GM19395 (cell line): ENCODE measurements around the gene RLBP1.

Experiments
- ATAC-seq: cut with Tn5 transposase; IDR thresholded peaks from one replicate; pipeline ENCODE4 v1.9.1; 2021; ENCODE audit warnings: mild to moderate bottlenecking, moderate library complexity; ENCODE audit not compliant: unreplicated experiment

RLBP1 gene

DNA sequence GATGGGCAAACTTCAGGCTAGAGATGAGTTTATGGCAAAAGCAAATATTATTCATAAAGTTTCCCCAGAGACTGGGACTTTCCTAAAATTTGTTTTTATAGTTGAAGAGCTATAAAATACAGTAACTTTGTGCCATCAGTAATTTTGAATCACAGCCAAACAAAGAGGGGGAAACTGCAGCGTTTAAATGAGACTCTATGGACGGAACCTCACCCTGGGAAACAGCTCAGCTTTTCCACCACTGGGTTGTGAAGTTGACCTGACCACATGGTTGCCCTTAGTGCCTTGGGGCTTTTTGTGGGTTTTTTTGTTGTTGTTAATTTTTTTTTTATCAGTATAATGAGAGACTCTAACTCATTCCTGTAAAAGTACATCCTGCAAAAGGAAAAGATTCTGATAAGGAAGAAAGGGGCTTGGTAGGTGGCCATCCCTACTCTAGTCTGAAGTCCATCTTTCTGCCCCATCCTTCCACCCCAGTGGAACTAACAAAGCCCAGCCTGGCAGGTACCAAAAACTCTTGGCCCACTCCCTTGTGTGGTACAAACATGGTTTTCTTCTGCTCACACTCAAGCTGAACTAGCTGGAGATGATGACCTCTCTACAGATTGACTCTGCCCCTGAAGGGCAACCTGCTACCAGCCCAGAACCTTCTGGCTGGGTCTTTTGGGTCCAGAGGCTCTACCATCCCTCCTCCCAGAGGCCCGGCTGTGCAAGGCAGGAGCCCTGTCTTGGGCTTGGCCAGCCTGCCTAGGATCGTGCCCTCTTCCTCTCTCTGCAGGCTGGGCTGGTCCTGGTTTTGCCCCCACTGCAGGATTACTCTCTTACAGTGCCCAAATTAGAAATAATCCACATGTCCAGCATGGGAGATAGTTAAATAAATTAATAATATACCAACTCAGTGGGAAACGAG is 41.2 kb downstream of the RLBP1 start:
- ATAC-seq, result no peak

DNA sequence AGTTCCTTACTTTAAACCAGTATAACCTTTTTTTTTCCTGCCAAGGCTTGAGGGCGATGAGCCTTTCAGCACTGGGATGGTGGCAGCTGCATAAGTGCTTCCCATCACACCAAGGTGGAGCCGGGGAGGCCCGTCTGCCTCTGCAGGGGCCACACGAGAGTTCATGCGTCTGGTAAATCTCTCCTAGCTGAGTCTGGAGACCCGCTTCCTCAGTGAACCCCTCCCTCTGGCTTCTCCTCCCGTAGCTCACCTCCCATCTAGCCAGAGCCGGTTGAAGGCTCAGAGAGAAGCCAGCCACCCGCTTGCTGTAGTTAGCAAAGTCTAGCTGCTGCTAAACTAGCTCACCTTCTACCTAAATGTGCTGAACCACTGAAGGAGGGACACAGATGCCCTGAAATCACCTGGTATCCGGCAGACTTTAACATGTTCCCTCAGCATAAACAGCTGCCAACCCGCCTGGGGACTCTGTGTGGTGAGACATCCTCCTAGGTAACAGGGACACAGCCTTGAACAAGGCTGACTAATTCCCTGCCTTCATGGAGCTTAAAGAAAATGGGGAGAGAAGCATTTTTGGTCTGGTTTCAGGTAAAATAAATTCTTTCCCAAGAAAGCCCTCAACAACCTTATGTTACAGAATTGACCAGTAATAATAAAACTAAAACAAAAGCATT is 42.9 kb downstream of the RLBP1 start:
- ATAC-seq, result no peak

DNA sequence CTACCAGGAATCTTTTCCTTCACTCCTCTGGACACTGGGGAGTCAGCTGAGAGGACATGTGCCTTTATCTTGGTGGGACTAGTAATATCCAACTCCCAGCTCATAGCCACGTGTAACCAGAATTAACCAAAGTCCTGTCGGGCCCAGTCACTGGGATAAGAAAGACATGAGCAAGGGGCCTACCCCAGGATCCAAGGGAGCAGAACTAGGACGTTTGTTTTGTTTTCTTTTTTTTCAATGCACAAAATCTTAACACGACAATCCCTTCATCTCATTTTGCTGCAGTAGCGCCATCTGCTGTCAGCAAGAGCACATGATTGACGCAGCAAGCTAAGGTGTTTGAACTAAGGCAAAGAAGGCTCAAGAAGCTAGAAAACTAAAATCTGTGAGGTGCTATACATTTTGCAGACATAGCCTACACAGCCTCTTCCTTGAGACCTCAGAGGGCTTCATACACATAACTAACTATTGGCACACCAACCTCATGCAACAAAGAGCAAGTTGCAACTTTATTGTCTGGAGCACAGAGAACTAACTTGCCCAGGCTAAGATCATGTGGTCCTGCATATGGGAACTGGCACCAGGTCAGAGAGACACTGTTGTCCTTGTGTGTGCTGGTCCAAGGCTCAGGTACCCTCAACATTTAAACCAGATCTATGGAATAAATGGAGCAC is 43.6 kb downstream of the RLBP1 start:
- ATAC-seq, result no peak

DNA sequence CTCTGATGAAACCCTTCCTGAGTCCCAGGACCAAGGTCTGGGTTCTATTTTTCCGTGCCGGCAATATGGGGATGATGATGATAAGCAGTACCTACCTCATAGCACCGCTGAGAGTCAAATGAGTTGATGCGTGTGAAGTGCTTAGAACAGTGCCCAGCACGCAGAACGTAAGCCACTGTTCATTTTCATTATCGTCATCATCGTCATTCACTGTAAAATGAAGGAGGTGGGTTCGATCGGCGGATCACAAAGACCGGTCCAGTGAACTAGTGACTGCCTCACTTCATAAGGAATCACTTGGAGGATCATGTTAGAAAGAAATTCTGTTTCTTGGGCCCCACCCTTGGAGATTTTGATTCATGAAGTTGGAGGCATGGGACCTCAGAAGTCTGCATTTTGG is 44.3 kb downstream of the RLBP1 start:
- ATAC-seq, result no peak

DNA sequence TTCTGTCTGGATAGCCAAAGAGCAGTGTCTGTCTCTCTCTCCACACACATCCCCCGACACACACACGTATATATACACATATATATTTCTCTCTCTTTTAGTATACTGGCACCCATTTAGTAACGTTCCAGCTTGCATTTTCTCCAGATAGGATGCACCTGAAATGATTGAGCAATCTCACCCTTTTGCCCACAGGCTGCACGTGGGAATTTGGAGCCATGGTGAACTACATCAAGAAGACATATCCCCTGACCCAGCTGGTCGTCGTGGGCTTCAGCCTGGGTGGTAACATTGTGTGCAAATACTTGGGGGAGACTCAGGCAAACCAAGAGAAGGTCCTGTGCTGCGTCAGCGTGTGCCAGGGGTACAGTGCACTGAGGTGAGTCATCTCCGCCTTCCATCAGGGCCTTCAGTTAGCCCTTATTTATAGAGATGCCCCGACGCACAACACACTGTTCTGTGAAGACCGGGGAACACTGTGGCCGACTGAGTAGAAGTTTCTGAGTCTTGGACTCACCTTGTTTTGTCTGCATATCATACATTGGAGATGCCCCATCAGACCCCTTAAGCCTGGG is 45.7 kb downstream of the RLBP1 start:
- no peak for ATAC-seq

DNA sequence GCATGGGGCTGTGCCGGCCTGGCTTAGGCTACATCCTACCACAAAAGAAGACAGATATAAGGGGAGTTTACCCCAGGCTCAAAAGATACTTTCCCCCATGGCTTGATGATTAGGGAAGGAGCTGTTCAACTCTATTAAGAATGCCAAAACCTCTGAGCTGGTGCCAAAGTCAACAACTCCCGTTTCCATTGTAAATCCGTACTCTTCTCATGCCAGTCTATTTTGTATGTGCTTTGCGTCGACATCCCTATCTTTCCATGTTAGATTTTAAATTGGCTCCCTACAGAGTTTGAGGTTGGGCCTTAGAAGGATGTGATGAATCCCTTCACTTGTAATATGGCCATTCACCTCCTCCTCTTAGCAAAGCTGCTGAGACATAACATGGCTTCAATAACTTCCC is 46.9 kb downstream of the RLBP1 start:
- no peak for ATAC-seq

DNA sequence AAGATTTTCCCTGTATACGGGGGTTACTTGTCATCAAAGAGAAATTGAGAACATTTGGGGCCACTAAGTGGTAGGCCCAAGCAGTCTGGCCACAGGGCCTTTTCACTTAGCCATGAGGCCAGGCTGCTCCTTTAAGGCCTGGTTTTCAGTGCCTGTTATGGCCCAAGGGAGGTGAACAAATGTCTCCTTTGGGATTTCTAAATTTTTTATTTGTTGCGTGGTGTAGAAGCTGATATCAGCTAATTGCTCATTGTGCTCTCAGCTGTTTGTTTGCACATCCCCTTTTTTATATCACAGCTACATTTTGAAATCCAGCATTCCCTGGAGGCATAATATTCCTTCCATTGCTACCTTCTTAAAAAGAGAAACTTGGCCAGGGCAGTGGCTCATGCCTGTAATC is 48.5 kb downstream of the RLBP1 start:
- ATAC-seq, result no peak

DNA sequence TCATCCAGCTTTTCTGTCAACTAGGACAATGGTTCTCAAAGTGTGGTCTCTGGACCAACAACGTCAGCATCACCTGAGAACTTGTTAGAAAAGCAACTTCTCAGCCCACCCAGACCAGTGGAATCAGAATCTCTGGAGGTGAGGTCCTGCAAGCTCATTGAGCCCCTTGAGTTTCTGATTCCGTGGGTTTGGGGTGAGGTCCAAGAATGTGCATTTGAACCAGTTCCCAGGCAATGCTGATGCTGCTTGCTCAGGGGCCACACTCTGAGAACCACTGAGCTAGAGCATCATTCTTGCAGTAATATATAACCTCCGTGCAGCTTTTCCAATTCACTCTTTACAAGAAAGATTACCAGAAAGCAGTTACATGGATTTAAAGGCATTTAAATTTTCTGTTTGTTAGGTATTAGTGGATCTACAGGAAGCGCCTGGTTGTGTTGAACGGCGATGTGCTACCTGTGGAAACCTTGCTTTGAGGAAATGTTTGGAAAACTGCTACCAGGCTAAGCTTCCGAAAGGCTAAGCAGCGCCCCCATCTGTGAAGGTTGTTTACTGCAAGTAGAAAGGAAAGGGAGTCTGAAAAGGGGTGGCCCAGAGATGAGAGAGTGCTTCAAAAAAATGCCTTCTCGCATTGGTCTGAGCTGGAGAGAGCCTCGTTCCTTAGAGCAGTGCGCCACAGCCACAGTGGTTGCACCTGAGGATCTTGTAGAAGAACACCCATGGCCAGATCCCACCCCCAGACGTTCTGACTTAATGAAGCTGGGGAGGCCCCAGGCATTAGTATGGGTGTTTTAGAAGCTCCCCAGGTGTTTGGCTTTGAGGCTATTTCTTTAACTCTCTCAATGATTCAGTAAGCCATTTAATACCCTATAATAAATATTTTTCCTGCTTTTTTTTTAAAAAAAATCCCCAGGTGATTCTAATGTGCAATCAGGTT is 50.0 kb downstream of the RLBP1 start:
- no peak for ATAC-seq

DNA sequence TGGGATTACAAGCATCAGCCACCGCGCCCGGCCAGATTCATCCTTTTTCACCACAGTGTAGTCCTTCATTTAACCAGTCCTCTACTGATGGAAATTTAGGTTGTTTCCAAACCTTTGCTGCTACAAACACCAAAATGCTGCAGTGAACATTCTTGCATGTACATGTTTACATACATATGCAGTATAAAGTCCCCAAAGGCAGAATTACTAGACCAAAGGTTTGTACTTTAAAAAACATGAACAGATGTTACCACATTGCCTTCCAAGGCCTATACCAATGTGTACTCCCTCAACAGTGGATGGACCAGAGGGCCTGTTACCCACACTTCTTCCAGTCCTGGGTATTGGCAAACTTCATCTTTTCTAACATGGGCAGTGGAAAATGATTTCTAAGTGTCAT is 51.0 kb downstream of the RLBP1 start:
- ATAC-seq, result no peak

DNA sequence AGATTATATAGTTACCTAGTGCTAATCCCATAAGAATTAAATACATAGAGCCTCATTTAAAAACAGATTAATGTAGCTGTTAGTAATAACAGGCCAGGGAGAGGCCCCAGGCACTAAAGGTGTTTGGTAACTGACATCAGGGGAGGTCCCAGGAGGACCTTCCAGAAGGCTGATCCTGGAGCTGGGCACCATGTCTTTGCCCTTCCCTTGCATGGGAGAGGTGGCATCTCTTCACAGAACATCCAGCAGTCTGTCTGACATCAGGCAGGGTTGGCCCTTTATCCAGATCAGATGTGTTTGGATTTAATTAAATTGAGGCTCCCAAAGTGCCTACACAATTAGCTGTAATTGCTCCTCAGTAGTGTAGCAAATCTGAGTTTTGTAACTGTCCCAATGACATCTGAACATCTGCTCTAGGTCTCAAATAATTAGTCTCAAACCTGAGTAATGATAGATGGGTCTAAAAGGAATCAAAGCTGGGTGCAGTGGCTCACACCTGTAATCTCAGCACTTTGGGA is 53.0 kb downstream of the RLBP1 start:
- ATAC-seq, result no peak

DNA sequence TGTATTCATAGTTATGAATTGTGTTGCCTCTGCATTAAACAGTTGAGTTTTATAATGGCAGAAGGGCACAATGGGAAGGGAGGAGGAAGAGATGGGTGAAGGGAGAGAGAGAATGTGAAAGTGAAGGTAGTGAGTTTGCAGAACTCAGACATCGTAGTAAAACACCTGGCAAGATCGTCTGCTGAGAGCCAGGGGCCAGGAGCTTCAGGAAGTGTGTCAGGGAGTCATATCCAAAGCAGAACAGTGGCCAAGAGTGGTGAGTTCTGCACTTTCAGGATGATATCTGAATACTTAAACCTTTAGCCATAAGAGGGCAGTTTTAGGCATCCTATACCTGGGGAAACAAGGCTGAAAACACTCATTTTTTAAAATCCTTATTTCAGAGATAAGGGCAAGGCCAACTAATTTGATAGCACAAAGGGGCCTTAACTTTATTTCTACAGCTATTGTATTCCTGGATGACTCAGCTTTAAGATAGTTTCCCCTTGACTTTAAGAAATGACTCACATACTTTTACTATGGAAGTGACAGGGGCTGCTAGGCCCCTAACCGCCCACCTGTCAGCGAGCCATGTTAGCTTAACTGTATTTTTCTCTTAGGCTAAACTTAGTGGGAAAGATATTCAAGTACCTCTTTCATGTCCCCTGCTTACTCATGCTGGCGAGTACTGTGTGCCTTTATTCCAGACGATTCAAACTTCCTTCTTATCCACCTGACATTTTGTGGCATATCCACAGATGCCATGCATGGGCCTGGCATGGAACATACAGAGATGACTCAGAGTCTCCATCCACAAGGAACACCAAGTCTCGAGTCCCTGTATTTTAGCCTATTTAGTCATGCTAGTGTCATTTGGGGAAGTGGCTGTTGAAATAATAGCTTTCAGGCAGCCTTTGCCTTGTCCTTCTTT is 53.9 kb downstream of the RLBP1 start:
- peak; percentile 86 for ATAC-seq

DNA sequence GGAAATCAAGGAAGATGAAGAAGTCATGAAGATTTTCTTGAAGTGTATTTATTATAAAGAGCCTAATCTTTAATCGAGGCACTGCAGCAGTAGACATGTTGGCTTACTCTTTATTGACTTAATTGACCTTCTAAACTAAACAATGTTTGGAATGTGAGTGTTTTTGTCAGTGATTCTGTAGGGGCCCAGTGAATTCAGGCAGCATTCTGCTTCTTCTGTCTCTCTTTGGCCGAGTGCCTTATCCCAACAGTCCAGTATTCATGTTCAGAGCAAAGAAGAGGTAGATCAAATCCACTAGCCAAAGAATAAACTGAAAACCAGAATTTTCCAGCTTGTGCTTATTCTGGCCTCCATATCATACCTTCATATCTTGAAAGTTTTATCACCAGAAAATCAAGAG is 55.7 kb downstream of the RLBP1 start:
- no peak for ATAC-seq

DNA sequence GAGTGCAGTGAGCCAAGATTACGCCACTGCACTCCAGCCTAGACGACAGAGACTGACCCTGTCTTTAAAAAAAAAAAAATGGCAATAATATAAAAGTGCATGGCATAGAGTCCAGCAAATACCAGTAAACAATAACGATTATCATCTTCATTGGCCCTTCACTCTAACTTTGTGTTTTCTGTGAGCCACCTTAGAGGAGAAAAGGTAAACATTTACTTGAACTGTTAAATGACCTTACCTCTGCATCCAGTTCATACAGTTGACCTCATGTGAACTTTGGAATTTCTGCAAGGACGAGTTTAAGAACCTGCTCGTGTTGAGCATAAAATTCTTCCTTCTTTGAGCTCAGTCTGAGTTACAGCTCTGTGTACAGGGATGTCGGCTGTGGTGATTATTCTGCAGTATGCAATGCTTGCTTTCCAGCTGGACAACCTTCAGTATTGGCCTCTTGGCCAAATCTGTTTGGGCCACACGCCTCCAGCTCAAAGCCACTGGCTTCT is 56.6 kb downstream of the RLBP1 start:
- ATAC-seq, result no peak

DNA sequence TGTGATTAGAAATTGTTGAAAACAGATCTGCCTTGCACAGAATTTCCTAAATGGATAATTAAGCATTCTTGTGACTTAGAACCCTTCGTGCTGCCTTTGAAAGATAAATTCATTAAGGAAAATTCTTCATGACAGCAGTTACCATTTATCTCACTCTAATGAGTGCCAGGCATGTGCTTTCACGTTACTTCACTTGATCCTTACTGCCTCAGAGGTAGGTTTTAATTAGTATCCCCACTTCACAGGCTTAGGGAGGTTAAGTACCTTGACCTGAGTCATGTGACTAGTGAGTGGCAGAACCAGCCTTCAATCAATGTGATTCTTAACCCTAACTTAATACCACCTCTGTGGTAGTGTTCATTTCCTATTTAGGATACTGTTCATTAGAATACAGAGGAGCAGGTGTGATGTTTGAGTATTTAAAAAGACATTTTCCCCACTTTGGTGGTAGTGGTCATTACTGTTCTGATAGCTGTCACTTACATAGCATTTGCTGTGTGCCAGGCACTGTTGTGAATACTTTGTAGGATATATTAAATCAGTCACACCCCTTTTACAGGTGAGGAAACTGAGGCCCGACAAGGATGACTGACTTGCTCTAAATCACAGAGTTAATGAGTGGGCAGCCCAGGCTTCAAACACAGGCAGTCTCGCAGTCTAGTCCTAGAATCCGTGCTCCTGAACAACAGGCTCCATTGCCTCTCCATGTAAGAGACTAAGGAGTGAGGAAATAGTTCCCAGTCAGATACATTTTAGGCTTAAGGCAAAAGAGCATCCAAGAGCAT is 57.9 kb downstream of the RLBP1 start:
- no peak for ATAC-seq

DNA sequence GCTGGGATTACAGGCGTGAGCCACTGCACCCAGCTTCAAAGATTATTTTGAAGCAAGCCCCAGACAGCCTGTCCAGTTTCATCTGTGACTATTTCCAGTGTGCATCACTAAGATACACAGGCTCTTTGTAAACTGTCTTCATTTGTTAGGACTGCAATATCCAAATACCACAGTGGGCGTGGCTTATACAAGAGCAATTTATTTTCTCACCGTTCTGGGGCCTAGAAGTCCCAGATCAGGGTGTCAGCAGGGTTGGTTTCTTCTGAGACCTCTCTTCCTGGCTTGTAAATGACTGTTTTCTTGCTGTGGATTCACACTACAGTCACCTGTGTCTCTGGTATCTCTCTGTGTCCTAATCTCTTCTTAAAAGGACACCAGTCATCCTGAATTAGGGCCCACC is 59.7 kb downstream of the RLBP1 start:
- no peak for ATAC-seq
